A673 (cell line): ENCODE results near the gene UBE2E2. TPM values are rescaled to one million over a fixed set of nuclear protein-coding genes. Genes with fewer than 3 reads are reported as not detected.

Experiments
- BruUV-seq: library from RNA; stranded (reverse); fragments of 400-500 nt; replicated peaks from 2 replicates; lab custom pipeline; 2021; lab: Mats Ljungman, UMichigan
- CTCF ChIA-PET: fragments of 300-600 bp; sonication (Branson Sonifier 250); formaldehyde crosslinking; loops from one replicate; lab custom pipeline; 2022; ENCODE audit warnings: antibody characterized with exemption; lab: Charles Lee
- POLR2A ChIA-PET: fragments of 300-600 bp; sonication (Branson Sonifier 250); formaldehyde crosslinking; loops from one replicate; lab custom pipeline; 2022; ENCODE audit warnings: antibody characterized with exemption; ENCODE audit not compliant: low non-redundant PET; lab: Charles Lee
- DNase-seq: peaks from one replicate; pipeline ENCODE4 v3.0.0-alpha.2; 2015; ENCODE audit warnings: low spot score
- H3K27ac ChIP-seq: fragments of 200-600 bp; sonication (generic); 2 replicates; pipeline ENCODE4 v1.5.1; 2016; ENCODE audit warnings: mixed run types, low read depth, mild to moderate bottlenecking, mixed read lengths, antibody characterized with exemption, low read length; ENCODE audit not compliant: poor library complexity, severe bottlenecking
- H3K27me3 ChIP-seq: fragments of 200-600 bp; sonication (generic); replicated peaks from 2 replicates; pipeline ENCODE4 v1.6.1; 2017; ENCODE audit warnings: mixed run types, low read depth, mild to moderate bottlenecking, mixed read lengths, antibody characterized with exemption, low read length; ENCODE audit not compliant: insufficient read depth, poor library complexity
- H3K36me3 ChIP-seq: fragments of 200-600 bp; sonication (generic); 2 replicates; pipeline ENCODE4 v1.6.1; 2016; ENCODE audit warnings: mixed run types, mild to moderate bottlenecking, mixed read lengths, antibody characterized with exemption, low read length; ENCODE audit not compliant: insufficient read depth, poor library complexity, severe bottlenecking
- H3K4me1 ChIP-seq: fragments of 200-600 bp; sonication (generic); 2 replicates; pipeline ENCODE4 v1.6.1; 2017; ENCODE audit warnings: mixed run types, mild to moderate bottlenecking, mixed read lengths, antibody characterized with exemption, low read length; ENCODE audit not compliant: insufficient read depth, poor library complexity, severe bottlenecking
- H3K4me3 ChIP-seq: fragments of 200-600 bp; sonication (generic); 2 replicates; pipeline ENCODE4 v1.5.1; 2016; ENCODE audit warnings: low read depth, mixed run types, mild to moderate bottlenecking, mixed read lengths, low read length; ENCODE audit not compliant: poor library complexity, severe bottlenecking
- H3K9me3 ChIP-seq: fragments of 200-600 bp; sonication (generic); 2 replicates; pipeline ENCODE4 v1.6.1; 2016; ENCODE audit warnings: mixed run types, low read depth, mild to moderate bottlenecking, mixed read lengths, antibody characterized with exemption, low read length; ENCODE audit not compliant: poor library complexity, severe bottlenecking
- EZH2 ChIP-seq: fragments of 200-600 bp; sonication (generic); IDR thresholded peaks from 2 replicates; pipeline ENCODE4 v1.6.1; 2017; ENCODE audit warnings: borderline replicate concordance, low read depth, mild to moderate bottlenecking, mixed read lengths, antibody characterized with exemption, low read length; ENCODE audit not compliant: poor library complexity, severe bottlenecking
- intact Hi-C: fragments of 100-400 bp; cut with micrococcal nuclease; formaldehyde crosslinking; loops from one replicate; pipeline ENCODE4 v1.10.0; 2022; ENCODE audit not compliant: unreplicated experiment
- total RNA-seq: library from RNA; stranded (reverse); gene quantifications from 2 replicates; pipeline ENCODE4 v1.2.3, GENCODE V29; 2021
- TF ChIP-seq, protein P1 (sequence below): fragments of 300-800, 200-600 bp; sonication (generic); conservative IDR thresholded peaks from 2 replicates; pipeline ENCODE4 v1.5.1; 2017; ENCODE audit warnings: low read depth, mild to moderate bottlenecking, antibody characterized with exemption, low read length, moderate library complexity, mixed read lengths

Gene UBE2E2
- total RNA-seq, 1 experiment from 2014 or later, result 2.0 TPM

GRCh38 chr3:23329471-23330105, 126.5 kb downstream of the UBE2E2 start:
- POLR2A ChIA-PET, result no interaction called here
- CTCF ChIA-PET, result no interaction called here

DNA sequence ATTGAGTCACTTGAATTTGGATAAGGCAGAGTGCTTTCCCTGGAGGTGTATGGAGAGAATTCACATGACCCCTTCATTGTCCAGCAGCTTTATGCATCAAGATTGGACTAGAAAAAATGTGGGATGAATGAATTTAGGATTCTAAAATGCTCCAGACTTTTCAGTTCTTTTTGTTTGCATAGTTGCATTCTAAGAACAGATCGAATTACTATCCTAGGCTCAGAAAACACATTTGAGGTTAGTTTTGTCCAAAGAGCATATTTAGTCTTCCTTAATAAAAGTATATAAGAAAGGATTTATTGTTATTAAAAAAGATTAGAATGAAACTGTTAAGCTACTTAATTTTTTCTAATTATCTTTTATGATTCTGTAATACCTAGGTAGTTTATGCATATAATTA, 127.4 kb downstream of the UBE2E2 start:
- intact Hi-C loops, result no loop called here
- TF ChIP-seq, protein P1, sequence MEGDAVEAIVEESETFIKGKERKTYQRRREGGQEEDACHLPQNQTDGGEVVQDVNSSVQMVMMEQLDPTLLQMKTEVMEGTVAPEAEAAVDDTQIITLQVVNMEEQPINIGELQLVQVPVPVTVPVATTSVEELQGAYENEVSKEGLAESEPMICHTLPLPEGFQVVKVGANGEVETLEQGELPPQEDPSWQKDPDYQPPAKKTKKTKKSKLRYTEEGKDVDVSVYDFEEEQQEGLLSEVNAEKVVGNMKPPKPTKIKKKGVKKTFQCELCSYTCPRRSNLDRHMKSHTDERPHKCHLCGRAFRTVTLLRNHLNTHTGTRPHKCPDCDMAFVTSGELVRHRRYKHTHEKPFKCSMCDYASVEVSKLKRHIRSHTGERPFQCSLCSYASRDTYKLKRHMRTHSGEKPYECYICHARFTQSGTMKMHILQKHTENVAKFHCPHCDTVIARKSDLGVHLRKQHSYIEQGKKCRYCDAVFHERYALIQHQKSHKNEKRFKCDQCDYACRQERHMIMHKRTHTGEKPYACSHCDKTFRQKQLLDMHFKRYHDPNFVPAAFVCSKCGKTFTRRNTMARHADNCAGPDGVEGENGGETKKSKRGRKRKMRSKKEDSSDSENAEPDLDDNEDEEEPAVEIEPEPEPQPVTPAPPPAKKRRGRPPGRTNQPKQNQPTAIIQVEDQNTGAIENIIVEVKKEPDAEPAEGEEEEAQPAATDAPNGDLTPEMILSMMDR, result no peak
- no peak for TF ChIP-seq EZH2
- Histone ChIP-seq H3K9me3 (no peaks in the 10 kb centered on the region), H3K27ac (no peak overlapping the region), H3K27me3 (peaks cover 12% of the 10 kb centered on the region), H3K36me3 (no peaks in the 10 kb centered on the region), H3K4me3 (no peak overlapping the region), H3K4me1 (no peaks in the 10 kb centered on the region)
- DNase-seq, result no peak
- ChIA-PET POLR2A (no interaction called here), CTCF (no interaction called here)
- no TSS peak for BruUV-seq

More at GRCh38 chr3:23329471-23330105, 126.5 kb downstream of the UBE2E2 start:
- Histone ChIP-seq H3K36me3 (no peaks in the 10 kb centered on the region), H3K4me1 (no peaks in the 10 kb centered on the region), H3K9me3 (no peaks in the 10 kb centered on the region), H3K27ac (no peak overlapping the region), H3K27me3 (peaks cover 12% of the 10 kb centered on the region), H3K4me3 (no peak overlapping the region)
- TF ChIP-seq, protein P1, result no peak
- TF ChIP-seq EZH2, result no peak
- BruUV-seq, result no TSS peak
- no peak for DNase-seq
- intact Hi-C loops, result no loop called here

DNA sequence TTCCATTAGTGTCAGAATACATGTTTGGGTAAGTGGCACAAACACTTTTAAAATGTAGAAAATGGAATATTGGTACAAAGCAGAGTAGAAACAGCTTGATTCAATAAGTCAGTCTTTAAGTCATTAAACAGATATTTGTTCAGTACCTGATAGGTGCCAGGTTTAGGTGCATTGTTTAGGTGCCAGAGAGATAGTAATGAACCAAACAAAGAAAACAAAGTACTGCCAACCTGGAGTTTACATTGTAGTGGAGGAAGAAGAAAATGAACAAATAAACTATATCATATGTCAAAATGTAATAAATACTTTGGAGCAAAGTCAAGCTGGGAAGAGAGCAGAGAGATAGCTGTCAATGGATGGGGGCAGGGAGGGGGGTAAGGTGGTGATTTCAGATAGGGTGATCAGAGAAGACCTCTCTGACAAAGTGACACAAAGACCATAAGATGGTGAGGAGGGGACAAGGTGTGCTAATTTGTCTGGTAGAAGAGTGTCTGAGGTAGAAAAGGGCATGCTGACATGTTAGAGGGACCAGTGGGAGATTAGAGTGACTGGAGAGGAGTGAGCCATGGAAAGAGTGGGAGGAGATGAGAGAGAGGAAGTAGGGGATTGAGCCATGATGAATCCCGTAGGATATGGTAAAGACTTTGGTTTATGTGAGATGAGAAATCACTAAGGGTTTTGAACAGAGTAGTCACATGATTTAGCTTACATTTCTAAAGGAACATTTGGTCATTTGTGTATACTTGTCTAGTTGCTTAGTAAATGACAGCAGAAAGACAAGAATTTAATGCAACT, 128.2 kb downstream of the UBE2E2 start:
- Histone ChIP-seq H3K4me1 (no peaks in the 10 kb centered on the region), H3K27me3 (peaks cover 12% of the 10 kb centered on the region), H3K4me3 (no peak overlapping the region), H3K27ac (no peak overlapping the region), H3K36me3 (no peaks in the 10 kb centered on the region), H3K9me3 (no peaks in the 10 kb centered on the region)
- intact Hi-C loops, result no loop called here
- TF ChIP-seq EZH2, result no peak
- TF ChIP-seq, protein P1, result no peak
- no peak for DNase-seq
- no TSS peak for BruUV-seq
- POLR2A ChIA-PET, result no interaction called here
- CTCF ChIA-PET, result no interaction called here
